Measurements from ENCODE around the gene BCAS3. TPM values are rescaled to one million over a fixed set of nuclear protein-coding genes. Genes with fewer than 3 reads are reported as not detected.

Gene BCAS3
- total RNA-seq, 1 donor from 2014 or later = 29.6 TPM

GRCh38 chr17:61205401-61205800 lies 527.8 kb downstream of the BCAS3 start:
- TF ChIP-seq CTCF (IDR thresholded peaks at IDR 0.05) = no peak
- H3K27me3 ChIP-seq (ENCODE audit: low read depth) = no peaks in the 10 kb centered on the region
- no peaks in the 10 kb centered on the region for H3K36me3 ChIP-seq
- DNase-seq (no peak), ATAC-seq (no peak)
- no peak overlapping the region for H3K4me3 ChIP-seq
- H3K27ac ChIP-seq = peak overlapping the region; percentile 32
- intact Hi-C loops (cut with DNase I) = no loop called here
- peaks cover 46% of the 10 kb centered on the region for H3K4me1 ChIP-seq
- H3K9me3 ChIP-seq = no peaks in the 10 kb centered on the region

- Histone ChIP-seq H3K27ac (peak overlapping the region; percentile 32), H3K36me3 (no peaks in the 10 kb centered on the region), H3K27me3 (ENCODE audit: low read depth) (no peaks in the 10 kb centered on the region), H3K9me3 (no peaks in the 10 kb centered on the region), H3K4me1 (peaks cover 40% of the 10 kb centered on the region), H3K4me3 (no peak overlapping the region)
- TF ChIP-seq CTCF (IDR thresholded peaks at IDR 0.05) = no peak
- intact Hi-C loops (cut with DNase I) = no loop called here
- DNase-seq = no peak
- no peak for ATAC-seq
These were observed 528.3 kb downstream of the BCAS3 start for GRCh38 chr17:61205931-61206330.

- Histone ChIP-seq H3K4me3 (no peak overlapping the region), H3K36me3 (no peaks in the 10 kb centered on the region), H3K27ac (no peak overlapping the region), H3K27me3 (ENCODE audit: low read depth) (no peaks in the 10 kb centered on the region), H3K4me1 (peaks cover 40% of the 10 kb centered on the region), H3K9me3 (no peaks in the 10 kb centered on the region)
- TF ChIP-seq CTCF (IDR thresholded peaks at IDR 0.05) = no peak
- ATAC-seq (no peak), DNase-seq (no peak)
- intact Hi-C loops (cut with DNase I) = no loop called here
These were observed 529.3 kb downstream of the BCAS3 start for GRCh38 chr17:61206922-61207321.

- H3K9me3 ChIP-seq = no peaks in the 10 kb centered on the region
- TF ChIP-seq CTCF (IDR thresholded peaks at IDR 0.05) = no peak
- intact Hi-C loops (cut with DNase I) = no loop called here
- ATAC-seq (peak; percentile 29 to 61), DNase-seq (no peak)
- H3K4me1 ChIP-seq = peaks cover 40% of the 10 kb centered on the region
- H3K4me3 ChIP-seq = peak overlapping the region; percentile 12
- H3K27me3 ChIP-seq (ENCODE audit: low read depth) = no peaks in the 10 kb centered on the region
- H3K27ac ChIP-seq = peak overlapping the region; percentile 78
- no peaks in the 10 kb centered on the region for H3K36me3 ChIP-seq
These were observed 530.9 kb downstream of the BCAS3 start for GRCh38 chr17:61208301-61209105.

- intact Hi-C loops (cut with DNase I) = no loop called here
- peaks cover 40% of the 10 kb centered on the region for H3K4me1 ChIP-seq
- ATAC-seq = peak in 1 of 2 donors; percentile 23
These were observed 531.4 kb downstream of the BCAS3 start for GRCh38 chr17:61209106-61209439.

More at GRCh38 chr17:61209106-61209439, 531.4 kb downstream of the BCAS3 start:
- TF ChIP-seq CTCF (IDR thresholded peaks at IDR 0.05) = no peak
- H3K27ac ChIP-seq = peak overlapping the region; percentile 78
- H3K4me3 ChIP-seq = no peak overlapping the region
- no peaks in the 10 kb centered on the region for H3K27me3 ChIP-seq (ENCODE audit: low read depth)
- DNase-seq = no peak
- no peaks in the 10 kb centered on the region for H3K9me3 ChIP-seq
- H3K36me3 ChIP-seq = no peaks in the 10 kb centered on the region
